Smooth muscle cell (in vitro differentiated cells): ENCODE results near the gene GRID1. TPM values are rescaled to one million over a fixed set of nuclear protein-coding genes. Genes with fewer than 3 reads are reported as not detected.

Experiments used
- DNase-seq: peaks from one replicate; lab custom pipeline; 2025; ENCODE audit not compliant: unreplicated experiment; lab: John Stamatoyannopoulos, UW
- H2AFZ ChIP-seq: fragments of 200-600 bp; sonication (generic); 2 replicates; pipeline ENCODE4 v1.6.0; 2016; ENCODE audit warnings: antibody characterized with exemption, low read depth, mild to moderate bottlenecking
- H3F3A ChIP-seq: fragments of 200-600 bp; sonication (generic); 2 replicates; pipeline ENCODE4 v1.6.0; 2017; ENCODE audit warnings: antibody characterized with exemption, low read depth
- H3K27ac ChIP-seq: fragments of 200-600 bp; sonication (generic); 2 replicates; pipeline ENCODE4 v1.5.1; 2016; ENCODE audit warnings: low read depth, mild to moderate bottlenecking
- H3K27me3 ChIP-seq: fragments of 200-600 bp; sonication (generic); 2 replicates; pipeline ENCODE4 v1.6.1; 2016; ENCODE audit warnings: low read depth, mild to moderate bottlenecking
- H3K36me3 ChIP-seq: fragments of 200-600 bp; sonication (generic); 2 replicates; pipeline ENCODE4 v1.5.1; 2016; ENCODE audit warnings: low read depth
- H3K4me1 ChIP-seq: fragments of 200-600 bp; sonication (generic); 2 replicates; pipeline ENCODE4 v1.5.1; 2016; ENCODE audit warnings: low read depth
- H3K4me2 ChIP-seq: fragments of 200-600 bp; sonication (generic); 2 replicates; pipeline ENCODE4 v1.6.0; 2016; ENCODE audit warnings: mild to moderate bottlenecking
- H3K4me3 ChIP-seq: fragments of 200-600 bp; sonication (generic); 2 replicates; pipeline ENCODE4 v1.5.1; 2016; ENCODE audit warnings: mild to moderate bottlenecking
- H3K79me2 ChIP-seq: fragments of 200-600 bp; sonication (generic); 2 replicates; pipeline ENCODE4 v1.6.0; 2016; ENCODE audit warnings: low read depth, mild to moderate bottlenecking
- H3K9ac ChIP-seq: fragments of 200-600 bp; sonication (generic); 2 replicates; pipeline ENCODE4 v1.6.0; 2016; ENCODE audit warnings: low read depth
- H3K9me3 ChIP-seq: fragments of 200-600 bp; sonication (generic); replicated peaks from 2 replicates; pipeline ENCODE4 v1.5.1; 2016; ENCODE audit warnings: low read depth
- H4K20me1 ChIP-seq: fragments of 200-600 bp; sonication (generic); 2 replicates; pipeline ENCODE4 v1.6.0; 2016; ENCODE audit warnings: low read depth
- WGBS: methylation state at CpG from one replicate; pipeline ENCODE4 v1.1.7; 2016; ENCODE audit warnings: low lambda C conversion rate; 5-methylcytosine and 5-hydroxymethylcytosine counted together
- polyA plus RNA-seq: library from polyadenylated mRNA; unstranded; fragments of >200 nt; fragmentation: Nextera tagmentation; extraction: Ambion mirVana; gene quantifications from 2 replicates; pipeline ENCODE4 v1.2.1, GENCODE V29; 2016
- total RNA-seq: library from RNA; depleted of rRNA; stranded (reverse); fragments of >200 nt; gene quantifications from 2 replicates; pipeline ENCODE4 v1.2.3, GENCODE V29; 2014
- TF ChIP-seq, protein P1 (sequence below): fragments of 200-600 bp; sonication (generic); IDR thresholded peaks from 2 replicates; pipeline ENCODE4 v1.5.1; 2017; ENCODE audit warnings: borderline replicate concordance, mild to moderate bottlenecking, antibody characterized with exemption; ENCODE audit not compliant: insufficient read depth, poor library complexity, severe bottlenecking

The GRID1 gene
- total and polyA plus RNA-seq, 2 experiments from 2014 or later = 4.4 to 7.4 TPM

DNA sequence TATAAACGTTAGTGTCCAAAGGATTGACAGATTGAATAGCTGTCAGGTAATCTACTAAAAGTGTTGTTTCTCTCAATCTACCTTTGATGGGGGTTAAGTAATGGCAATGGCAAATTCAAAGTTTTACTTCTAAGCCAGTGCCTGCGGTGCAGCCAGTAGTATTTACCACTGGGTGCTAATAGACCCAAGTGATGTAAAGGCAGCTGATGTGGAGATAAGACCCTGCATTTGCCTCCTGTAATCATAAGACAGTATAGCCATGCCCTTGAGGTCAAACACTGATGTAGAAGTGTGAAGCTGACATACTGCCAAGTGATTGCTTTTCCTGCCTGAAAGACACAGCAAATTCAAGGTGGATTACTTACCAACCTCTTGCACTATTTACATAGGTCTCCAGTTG lies 572.0 kb downstream of the GRID1 start:
- TF ChIP-seq, protein P1, sequence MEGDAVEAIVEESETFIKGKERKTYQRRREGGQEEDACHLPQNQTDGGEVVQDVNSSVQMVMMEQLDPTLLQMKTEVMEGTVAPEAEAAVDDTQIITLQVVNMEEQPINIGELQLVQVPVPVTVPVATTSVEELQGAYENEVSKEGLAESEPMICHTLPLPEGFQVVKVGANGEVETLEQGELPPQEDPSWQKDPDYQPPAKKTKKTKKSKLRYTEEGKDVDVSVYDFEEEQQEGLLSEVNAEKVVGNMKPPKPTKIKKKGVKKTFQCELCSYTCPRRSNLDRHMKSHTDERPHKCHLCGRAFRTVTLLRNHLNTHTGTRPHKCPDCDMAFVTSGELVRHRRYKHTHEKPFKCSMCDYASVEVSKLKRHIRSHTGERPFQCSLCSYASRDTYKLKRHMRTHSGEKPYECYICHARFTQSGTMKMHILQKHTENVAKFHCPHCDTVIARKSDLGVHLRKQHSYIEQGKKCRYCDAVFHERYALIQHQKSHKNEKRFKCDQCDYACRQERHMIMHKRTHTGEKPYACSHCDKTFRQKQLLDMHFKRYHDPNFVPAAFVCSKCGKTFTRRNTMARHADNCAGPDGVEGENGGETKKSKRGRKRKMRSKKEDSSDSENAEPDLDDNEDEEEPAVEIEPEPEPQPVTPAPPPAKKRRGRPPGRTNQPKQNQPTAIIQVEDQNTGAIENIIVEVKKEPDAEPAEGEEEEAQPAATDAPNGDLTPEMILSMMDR = no peak
- DNase-seq = no peak
- no peaks in the 10 kb centered on the region for H4K20me1 ChIP-seq

DNA sequence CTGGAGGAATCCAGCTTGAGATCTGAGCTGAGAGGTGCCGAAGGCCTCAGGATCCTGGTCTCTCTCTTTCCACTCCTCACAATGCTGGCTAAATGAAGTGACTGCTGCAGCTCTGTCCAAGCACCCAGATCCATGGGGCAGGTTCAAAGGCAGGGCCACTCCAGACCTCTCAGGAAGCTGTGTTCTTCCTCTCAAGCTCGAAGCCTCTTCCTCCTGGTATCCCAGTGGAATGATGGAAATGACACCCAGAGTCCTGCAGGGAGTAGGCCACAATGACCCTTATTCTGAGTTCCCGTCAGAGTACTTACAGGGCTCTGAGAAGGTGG lies 574.1 kb downstream of the GRID1 start:
- TF ChIP-seq, protein P1 = no peak
- H3K27ac ChIP-seq = no peak overlapping the region
- no peak overlapping the region for H3K9ac ChIP-seq
- peak overlapping the region; percentile 59 for H3K4me2 ChIP-seq
- WGBS = 65% methylated on average over 3 of the region's 3 CpGs
- H3K4me3 ChIP-seq = no peak overlapping the region
- no peaks in the 10 kb centered on the region for H3K9me3 ChIP-seq
- H4K20me1 ChIP-seq = no peaks in the 10 kb centered on the region
- no peak overlapping the region for H2AFZ ChIP-seq
- no peaks in the 10 kb centered on the region for H3F3A ChIP-seq
- no peaks in the 10 kb centered on the region for H3K79me2 ChIP-seq
- no peak for DNase-seq
- no peaks in the 10 kb centered on the region for H3K27me3 ChIP-seq
- no peaks in the 10 kb centered on the region for H3K36me3 ChIP-seq
- no peaks in the 10 kb centered on the region for H3K4me1 ChIP-seq

More for the DNA sequence above, 572.0 kb downstream of the GRID1 start:
- no peak overlapping the region for H3K27ac ChIP-seq
- H3K9ac ChIP-seq = no peak overlapping the region
- H3K79me2 ChIP-seq = no peaks in the 10 kb centered on the region
- WGBS = 66% methylated on average over 2 of the region's 2 CpGs
- H3K4me2 ChIP-seq = no peak overlapping the region
- no peaks in the 10 kb centered on the region for H3K4me1 ChIP-seq
- H2AFZ ChIP-seq = no peak overlapping the region
- no peaks in the 10 kb centered on the region for H3K36me3 ChIP-seq
- H3F3A ChIP-seq = no peaks in the 10 kb centered on the region
- H3K27me3 ChIP-seq = no peaks in the 10 kb centered on the region
- no peak overlapping the region for H3K4me3 ChIP-seq
- H3K9me3 ChIP-seq = no peaks in the 10 kb centered on the region

DNA sequence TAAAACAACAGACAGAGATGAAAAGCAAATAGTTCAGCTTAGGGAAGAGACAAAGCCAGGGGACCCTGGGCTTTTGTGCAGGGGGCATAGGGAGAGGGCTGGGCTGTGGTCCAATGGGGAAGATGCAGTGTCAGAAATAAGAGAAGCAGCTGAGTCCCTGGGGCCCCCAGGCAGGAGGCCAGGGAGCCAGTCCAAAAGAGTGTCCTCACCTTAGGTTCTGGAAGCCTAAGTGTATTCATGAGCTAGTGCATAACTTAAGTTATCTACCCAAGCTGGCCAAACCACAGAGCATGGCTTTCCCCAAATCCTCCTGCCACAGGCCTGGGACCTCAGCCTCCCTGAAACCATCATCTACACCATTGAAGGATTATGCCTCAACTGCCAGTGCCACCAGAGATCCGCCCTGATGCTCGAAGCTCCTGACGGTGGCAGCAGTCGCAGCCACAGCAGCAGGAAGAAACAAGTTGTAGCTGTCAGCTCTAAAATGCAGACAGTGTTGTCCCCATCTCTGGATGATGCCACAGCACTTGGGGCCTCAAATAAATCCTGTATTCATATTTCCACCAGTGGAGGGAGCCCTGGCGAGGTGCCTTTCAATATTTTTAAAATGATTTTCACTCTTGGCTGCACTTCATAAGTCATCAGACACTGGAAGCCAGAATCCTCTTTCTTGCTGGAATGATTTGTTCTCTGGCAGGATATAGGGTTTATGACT lies 574.6 kb downstream of the GRID1 start:
- no peak overlapping the region for H2AFZ ChIP-seq
- H3K4me3 ChIP-seq = no peak overlapping the region
- no peaks in the 10 kb centered on the region for H3K27me3 ChIP-seq
- no peaks in the 10 kb centered on the region for H3K4me1 ChIP-seq
- H4K20me1 ChIP-seq = no peaks in the 10 kb centered on the region
- H3K4me2 ChIP-seq = peak overlapping the region; percentile 59
- no peaks in the 10 kb centered on the region for H3F3A ChIP-seq
- H3K79me2 ChIP-seq = no peaks in the 10 kb centered on the region
- no peak for DNase-seq
- H3K36me3 ChIP-seq = no peaks in the 10 kb centered on the region
- H3K27ac ChIP-seq = no peak overlapping the region
- 49% methylated on average over 5 of the region's 5 CpGs for WGBS
- no peak overlapping the region for H3K9ac ChIP-seq
- TF ChIP-seq, protein P1 = peak; percentile 53
- H3K9me3 ChIP-seq = no peaks in the 10 kb centered on the region
